Measurements from ENCODE around the gene XCL1. TPM values are rescaled to one million over a fixed set of nuclear protein-coding genes. Genes with fewer than 3 reads are reported as not detected.
A peak's percentile ranks its signal among the peaks of the same experiment; 100 is the strongest.

XCL1 gene
- total and polyA plus RNA-seq, 10 of the 15 experiments (the other 5 are each of a cell fraction or from before 2014, with no cell fraction given) = 0.68 to 1,222 (median 12.2) TPM

DNA sequence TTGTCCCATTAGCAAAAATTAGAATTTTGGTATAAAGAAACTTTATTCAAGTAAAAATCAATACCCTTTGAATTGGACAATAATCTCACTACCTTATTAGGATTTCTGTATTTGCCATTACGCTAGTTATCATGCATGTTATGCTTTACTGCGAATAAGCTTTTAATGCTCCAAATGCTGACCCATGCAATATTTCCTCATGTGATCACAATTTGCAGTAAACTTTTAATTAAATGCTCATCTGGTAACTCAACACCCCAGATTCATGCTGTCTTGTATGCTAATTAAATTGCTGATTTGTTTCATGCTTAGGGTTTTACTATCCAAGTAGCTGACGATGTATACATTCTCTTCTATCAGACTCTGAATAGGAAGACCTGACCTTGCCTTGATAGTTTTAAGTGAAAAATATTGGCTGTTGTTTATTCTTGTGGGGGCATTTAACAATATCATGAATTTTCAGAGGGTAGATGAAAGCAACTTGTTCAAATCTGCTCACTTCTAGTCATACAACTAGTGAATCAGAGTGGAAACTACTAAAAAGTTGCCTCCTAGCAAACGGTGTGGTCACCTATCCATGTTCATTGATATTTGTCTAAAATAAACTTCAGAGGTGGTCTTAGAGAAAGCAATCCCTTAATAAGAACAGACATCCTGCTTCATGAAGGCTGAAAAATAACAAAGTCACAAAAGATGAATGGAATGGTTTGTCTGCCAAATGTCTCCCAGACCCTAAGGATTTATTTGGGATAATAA, 5.6 kb downstream of the XCL1 start (continued):
- no peak for TF ChIP-seq ZNF207 (IDR thresholded peaks at IDR 0.05; ENCODE audit: borderline replicate concordance)

GRCh38 chr1:168582688-168583336, 6.4 kb downstream of the XCL1 start:
- DNase-seq (ENCODE audit: low read depth, low spot score) = no peak
- RAD21 ChIA-PET (ENCODE audit: unreplicated experiment) = interaction anchor here (0.9 to 3.4 kb wide), 9 partner anchors 20 to 240 kb away, joined by 3 to 18 read pairs (median 5); no protein-coding TSS in a partner anchor
- no TSS peak for BruUV-seq (replicated peaks)
- Histone ChIP-seq H3K4me1 (ENCODE audit: control insufficient read depth, insufficient read depth, low read length) (no peaks in the 10 kb centered on the region), H2AFZ (ENCODE audit: control insufficient read depth, low read depth, low read length) (no peak overlapping the region), H3K27me3 (replicated peaks in 1 of 2; ENCODE audit: control insufficient read depth in 2 of 2, insufficient read depth in 2 of 2, low read length in 1 of 2) (peaks cover 0 to 2% of the 10 kb centered on the region in 2 experiments; a peak in 1 of 4 replicates), H3K79me2 (ENCODE audit: control insufficient read depth, insufficient read depth, low read length) (no peaks in the 10 kb centered on the region), H3K36me3 (ENCODE audit: control insufficient read depth in 2 of 2, insufficient read depth in 2 of 2, low read length in 1 of 2) (no peaks in the 10 kb centered on the region), H3K9me3 (replicated peaks; ENCODE audit: control insufficient read depth, insufficient read depth, low read length) (no peaks in the 10 kb centered on the region), H4K20me1 (ENCODE audit: control insufficient read depth, insufficient read depth) (no peaks in the 10 kb centered on the region), H3K4me3 (no peak overlapping the region), H3K27ac (ENCODE audit: control insufficient read depth, insufficient read depth) (no peak overlapping the region), H3K9ac (ENCODE audit: control insufficient read depth, insufficient read depth, low read length) (no peak overlapping the region), H3K4me2 (ENCODE audit: control insufficient read depth, insufficient read depth) (no peak overlapping the region)
- CTCF ChIA-PET = interaction anchor here (0.9 to 6.9 kb wide), 11 partner anchors 19 to 583 kb away, joined by 3 to 32 read pairs (median 5); no protein-coding TSS in a partner anchor
- TF ChIP-seq ZNF24 (IDR thresholded peaks at IDR 0.05) = peak; percentile 78
- TF ChIP-seq ZNF207 (IDR thresholded peaks at IDR 0.05; ENCODE audit: borderline replicate concordance) = no peak
- TF ChIP-seq IKZF2 (IDR thresholded peaks at IDR 0.05) = no peak
- 9% methylated on average over 6 of the region's 6 CpGs for WGBS (ENCODE audit: insufficient coverage, insufficient replicate concordance, low lambda C conversion rate, missing lambda C conversion rate)
- intact Hi-C loops (cut with micrococcal nuclease; ENCODE audit: unreplicated experiment) (no loop called here), in situ Hi-C loops (cut with MboI) (no loop called here)
- ATAC-seq = peak; percentile 18; the same call in 2 of the 3 replicates
- no peak for FAIRE-seq
- SMC1A ChIA-PET (ENCODE audit: uncharacterized antibody, unreplicated experiment) = interaction anchor here (0.5 to 5.3 kb wide), 20 partner anchors 17 to 1191 kb away, joined by 3 to 35 read pairs (median 4); no protein-coding TSS in a partner anchor
- POLR2A ChIA-PET = interaction anchor here (0.8 to 1.5 kb wide), 2 partner anchors 28 to 142 kb away, joined by 3 read pairs; no protein-coding TSS in a partner anchor
